Renal pelvis (tissue), 4 donors: ENCODE results near the gene EPDR1. TPM values are rescaled to one million over a fixed set of nuclear protein-coding genes. Genes with fewer than 3 reads are reported as not detected.
A peak's percentile ranks its signal among the peaks of the same experiment; 100 is the strongest.
"Not testable (repeated sequence)": the region's sequence is repeated elsewhere in the genome, so short reads cannot be mapped to it uniquely, and the experiment has no call there.

Experiments
- DNase-seq: peaks from one replicate; pipeline ENCODE4 v3.0.0-alpha.2; 2013
- polyA plus RNA-seq, 3 donors: library from polyadenylated mRNA; unstranded; fragments of 120-200 nt; gene quantifications; one replicate each; pipeline ENCODE4 v1.2.1, GENCODE V29; 2013; ENCODE audit not compliant: insufficient read length in 3 of 3

Gene EPDR1
- polyA plus RNA-seq, 3 donors = 19.0 to 20.0 (median 19.8) TPM

GRCh38 chr7:37923996-37924395 is 3.6 kb downstream of the EPDR1 start:
- no peak for DNase-seq

DNA sequence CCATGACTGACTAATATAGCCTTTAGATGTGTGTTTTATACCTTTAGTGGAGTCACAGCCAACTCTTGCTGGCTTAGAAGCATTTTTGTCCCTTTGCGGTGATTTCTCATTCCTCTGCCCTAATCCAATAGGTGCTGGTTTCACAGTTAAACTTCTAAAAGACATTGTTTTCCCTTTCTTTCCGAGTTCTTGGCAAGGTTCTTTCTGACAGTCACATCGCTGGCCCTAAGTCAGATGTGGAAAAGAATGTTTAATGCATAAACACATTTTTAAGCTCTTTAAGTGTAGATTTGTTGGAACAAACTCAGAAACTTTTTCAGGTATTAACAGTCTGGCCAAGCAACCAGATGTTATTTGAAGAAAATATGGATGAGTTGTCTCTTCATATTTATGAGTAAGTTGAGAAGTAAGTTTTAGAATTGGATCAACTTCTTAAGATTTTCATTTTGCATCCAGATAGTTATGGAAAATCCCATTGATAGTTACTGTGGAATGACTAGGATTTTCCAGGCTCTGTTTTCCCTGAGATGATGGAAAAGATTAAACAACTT is 4.1 kb downstream of the EPDR1 start:
- DNase-seq = no peak

GRCh38 chr7:37925620-37926019 is 5.2 kb downstream of the EPDR1 start:
- no peak for DNase-seq

- DNase-seq = no peak
Measured at GRCh38 chr7:37927773-37928444, 7.5 kb downstream of the EPDR1 start.

DNA sequence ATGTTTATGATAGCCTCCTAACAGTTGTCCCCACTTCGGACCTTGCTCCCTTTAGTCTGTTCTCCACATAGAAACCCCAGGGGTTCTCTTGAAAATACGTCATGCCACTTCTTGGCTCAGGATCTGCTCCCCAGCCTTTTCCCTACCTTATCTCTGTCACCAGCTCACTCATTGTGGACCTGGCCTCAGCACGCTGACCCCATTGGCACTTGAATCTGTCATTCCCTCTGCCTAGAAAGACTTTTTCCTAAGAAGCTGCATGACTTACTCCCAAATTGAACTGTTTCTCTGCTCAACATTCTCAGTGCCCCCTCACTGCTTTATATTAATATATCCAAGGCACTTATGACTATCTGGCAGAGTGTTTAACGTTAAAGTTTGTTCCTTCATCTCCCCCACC is 8.4 kb downstream of the EPDR1 start:
- no peak for DNase-seq

DNA sequence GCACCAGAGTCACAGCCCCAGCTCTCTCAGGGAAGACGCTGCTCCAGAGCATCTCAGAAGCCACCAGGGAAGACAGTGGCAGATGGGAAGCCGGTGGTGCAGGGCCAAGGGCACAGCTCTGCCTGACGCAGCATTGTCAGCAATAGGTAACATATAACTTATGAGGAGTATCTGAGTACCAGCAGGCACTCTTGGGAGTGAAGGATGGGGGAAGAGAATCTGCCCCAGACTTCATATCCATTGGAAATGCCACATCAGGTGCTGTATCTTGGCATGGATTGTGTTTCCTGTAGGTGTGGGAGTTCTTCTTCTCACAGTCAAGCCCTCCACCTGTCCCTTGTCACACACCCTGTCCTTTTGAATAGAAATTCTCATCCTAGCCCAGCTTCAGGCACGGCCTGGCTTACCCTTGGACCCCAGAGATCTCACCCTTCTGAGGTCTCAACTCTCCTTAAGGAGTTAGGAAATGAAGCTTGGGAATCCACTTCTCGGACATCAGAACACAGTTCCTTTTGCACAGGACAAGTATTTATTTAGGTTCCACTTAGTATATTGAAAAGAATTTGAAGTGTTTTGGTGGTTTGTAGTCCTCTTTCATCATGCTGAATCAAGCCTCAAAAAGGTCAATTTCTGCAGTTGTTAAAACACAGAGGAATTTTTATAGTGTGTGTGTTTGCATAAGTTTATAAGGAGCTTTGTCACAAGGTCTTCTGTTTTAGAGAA is 9.9 kb downstream of the EPDR1 start:
- DNase-seq = no peak

DNA sequence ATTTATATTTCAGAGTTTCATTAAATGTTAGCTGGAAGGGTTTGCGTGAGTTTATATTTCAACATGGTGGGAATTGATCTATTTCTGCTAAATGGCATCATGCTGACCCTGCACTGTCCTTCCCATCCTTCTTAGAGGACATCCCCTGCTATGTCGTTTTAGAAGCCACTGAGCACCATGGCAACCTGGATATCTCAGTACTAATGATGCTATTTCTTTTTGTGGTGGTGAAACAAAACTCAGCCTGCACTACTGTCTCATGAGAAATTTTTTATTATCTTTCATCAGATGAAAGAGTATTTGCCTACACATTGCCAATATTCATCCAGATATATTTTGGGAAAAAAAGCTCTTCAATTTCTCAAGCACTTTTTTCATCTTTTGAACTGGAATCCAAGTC is 12.1 kb downstream of the EPDR1 start:
- no peak for DNase-seq

DNA sequence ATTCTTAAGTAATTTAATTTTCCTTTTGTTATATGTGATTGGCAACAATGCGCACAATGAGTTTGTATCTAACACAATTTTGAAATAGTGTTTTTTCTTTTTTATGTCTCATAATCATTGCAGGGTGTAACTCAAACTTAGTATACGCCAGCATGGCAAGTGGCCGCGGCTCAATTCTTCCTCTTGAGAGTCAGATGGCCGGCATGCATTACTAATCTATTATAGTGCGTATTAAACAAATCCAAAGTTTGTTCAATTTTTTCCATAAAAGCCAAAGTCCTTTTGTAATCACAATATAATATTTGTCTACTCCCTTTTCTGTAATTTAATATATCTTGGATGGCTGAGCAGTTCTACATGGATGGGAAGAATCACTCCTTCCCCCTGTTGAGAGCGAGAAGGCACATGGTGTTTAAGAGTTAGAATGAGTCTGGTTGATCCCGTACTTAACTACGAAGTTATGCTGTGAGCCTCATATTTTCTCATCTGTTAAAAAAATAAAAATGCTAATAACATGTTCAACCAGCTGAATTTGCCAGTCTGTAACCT is 12.7 kb downstream of the EPDR1 start:
- no peak for DNase-seq

GRCh38 chr7:37942934-37943610 is 22.6 kb downstream of the EPDR1 start:
- DNase-seq = no peak

GRCh38 chr7:37943905-37944736 is 23.7 kb downstream of the EPDR1 start:
- no peak for DNase-seq

- no peak for DNase-seq
Measured at GRCh38 chr7:37944737-37945054, 24.3 kb downstream of the EPDR1 start.

DNA sequence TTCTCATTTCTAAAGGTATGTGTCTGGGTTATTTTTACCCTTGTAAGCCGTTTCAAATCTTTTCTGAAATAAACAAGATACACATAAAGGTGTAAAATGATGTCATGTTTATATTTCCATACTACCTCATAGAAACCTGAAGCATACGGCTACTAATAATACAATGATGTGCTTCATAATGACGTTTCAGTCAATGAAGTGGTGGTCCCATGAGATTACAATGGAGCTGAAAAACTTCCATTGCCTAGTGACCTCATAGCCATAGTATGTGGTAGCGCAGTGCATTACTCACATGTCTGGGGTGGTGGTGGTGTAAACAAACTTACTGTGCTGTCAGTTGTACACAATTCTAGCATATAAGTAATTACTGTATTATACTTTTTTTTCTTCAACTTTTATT is 24.9 kb downstream of the EPDR1 start:
- DNase-seq = no peak

DNA sequence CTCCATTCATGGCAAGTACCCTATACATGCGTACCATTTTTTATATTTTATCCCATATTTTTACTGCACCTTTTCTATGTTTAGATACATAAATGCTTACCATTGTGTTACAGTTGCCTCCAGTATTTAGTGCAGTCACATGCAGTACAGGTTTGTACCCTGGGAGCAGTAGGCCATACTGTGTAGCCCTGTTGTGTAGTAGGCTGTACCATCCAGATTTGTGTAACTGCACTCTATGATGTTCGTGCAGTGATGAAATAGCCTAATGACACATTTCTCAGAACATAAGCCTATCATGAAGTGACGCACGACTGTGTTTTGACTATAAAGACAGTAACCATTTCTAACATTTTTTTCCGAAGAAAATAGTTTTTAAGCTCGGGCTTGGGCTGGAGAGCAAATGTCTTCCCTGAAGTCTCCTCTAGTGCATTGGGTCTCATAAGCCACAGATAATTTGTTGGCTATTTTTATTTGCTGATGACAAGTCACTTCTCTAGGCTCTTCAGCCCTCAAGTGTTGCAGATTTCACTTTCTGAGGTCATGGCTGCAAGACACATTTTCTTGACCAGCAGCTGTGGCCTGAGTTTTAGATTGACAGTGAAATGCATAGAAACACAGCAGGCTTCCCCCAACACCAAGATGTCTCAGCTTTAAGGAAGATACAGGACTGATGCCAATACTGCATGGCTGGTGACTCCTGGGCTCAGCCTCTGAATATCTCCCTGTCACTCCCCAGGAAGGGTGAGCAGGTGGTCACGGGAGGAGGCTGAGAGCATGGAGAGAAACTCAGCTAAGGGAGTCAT is 26.9 kb downstream of the EPDR1 start:
- DNase-seq = no peak

DNA sequence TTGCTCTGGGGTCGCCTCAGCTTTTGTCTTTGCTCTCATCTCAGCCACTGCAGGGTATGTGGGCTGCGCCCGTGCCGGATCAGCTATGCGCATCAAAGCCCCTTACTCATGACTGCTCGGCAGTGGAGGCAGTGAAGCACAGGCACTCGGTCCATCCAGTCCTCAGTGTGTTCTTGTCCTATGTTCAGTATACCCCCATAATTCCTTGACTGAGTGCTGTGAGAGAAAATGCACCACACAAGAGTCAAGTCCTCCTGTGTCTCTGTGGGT is 27.4 kb downstream of the EPDR1 start:
- peak; percentile 35 for DNase-seq

DNA sequence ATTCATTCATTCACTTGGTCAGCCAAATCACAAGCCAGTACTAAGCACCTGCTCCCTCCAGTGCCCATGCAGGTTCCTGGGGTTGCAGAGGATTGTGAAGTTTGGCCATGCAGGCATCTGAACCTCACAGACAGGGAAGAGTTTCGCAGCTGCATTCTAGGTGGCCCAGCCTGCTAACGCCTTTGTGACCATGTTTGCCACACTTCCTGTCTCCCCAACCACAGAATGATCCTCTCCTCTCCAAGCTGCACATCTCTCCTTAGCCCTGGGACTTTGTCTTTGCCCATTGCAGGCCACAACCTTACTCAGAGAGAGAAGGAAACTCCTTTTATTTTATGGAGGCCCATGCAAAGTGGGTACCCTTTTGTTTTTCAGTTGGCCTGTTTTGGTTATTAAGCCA is 31.8 kb downstream of the EPDR1 start:
- no peak for DNase-seq

- not testable (repeated sequence) for DNase-seq
Measured at GRCh38 chr7:37954217-37954616, 33.8 kb downstream of the EPDR1 start.

DNA sequence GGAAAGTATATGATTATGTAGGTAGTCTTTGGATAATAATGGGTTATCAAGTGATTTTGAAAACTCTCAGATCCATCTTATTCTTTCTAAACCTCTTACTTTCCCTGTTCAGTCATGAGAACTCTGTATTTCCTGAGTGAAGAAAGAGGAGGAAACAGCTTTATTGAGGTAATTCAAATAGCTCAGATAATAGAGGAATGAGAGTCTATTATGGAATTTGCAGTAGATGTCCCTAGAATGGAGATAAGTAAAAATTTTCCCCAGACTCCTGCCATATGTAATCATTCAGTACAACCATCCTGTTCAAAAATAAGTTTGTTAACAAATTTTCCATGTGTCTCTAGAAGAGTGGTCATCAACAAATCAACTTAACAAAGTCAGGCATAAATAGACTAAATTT is 36.4 kb downstream of the EPDR1 start:
- DNase-seq = no peak

DNA sequence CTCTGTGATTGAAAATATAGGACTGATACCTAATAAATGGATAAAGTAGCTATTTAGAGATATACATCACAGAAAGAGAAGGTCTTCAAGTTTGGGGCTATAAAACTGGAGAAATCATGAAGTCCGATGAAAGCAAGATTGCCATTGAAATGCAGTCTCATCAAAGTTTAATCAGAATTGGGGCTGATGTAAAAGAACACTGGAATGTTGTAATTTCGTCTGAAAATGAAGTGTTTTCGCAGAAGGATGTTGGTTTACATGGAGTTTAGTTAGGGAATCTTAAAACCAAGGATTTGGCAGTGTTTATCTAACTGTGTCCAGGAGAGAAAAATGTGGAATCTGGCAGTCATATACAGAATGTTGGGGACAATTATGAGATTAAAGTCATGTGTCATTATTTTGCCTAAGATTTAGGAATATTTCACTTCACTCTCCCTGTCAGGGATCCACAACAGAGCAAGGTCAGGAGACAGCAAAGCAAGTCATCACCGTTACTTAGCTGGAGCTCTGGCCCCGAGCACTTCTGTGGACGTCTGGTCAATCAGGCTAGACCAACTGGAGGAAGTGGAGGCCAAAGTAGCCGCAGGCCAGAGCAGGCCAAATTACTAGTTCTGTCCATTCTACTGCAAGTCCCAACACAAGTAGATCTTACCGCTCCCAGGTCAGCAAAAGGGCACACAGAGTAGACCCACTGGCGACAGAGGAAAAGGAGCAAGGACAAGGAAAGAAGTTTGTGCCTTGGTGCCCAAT is 37.0 kb downstream of the EPDR1 start:
- DNase-seq = no peak

GRCh38 chr7:37960483-37960882 is 40.0 kb downstream of the EPDR1 start:
- DNase-seq = no peak

DNA sequence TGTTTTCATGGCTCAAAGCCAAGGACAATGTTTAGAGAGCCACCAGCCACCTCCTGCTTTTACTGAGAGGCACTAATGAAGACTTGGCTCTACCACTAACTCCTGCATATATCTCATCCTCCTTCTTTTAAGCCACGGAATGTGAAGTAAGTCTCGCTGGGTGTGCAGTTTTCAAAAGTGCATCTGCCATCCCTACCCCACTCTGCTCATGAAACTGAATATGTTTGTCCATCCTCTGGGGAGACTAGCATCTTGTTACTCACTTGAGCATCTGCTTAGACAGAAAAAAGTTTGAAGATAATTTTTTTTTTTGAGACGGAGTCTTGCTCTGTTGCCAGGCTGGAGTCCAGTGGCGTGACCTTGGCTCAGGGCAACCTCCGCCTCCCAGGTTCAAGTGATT is 40.8 kb downstream of the EPDR1 start:
- no peak for DNase-seq

GRCh38 chr7:37964196-37964595 is 43.8 kb downstream of the EPDR1 start:
- no peak for DNase-seq
